OCI-LY1 (cell line): ENCODE results near the gene PPP2R2D.

Experiments
- H2AFZ ChIP-seq: fragments of 200-600 bp; sonication (generic), shearing (Covaris generic); 2 replicates; pipeline ENCODE4 v1.6.0; 2014; ENCODE audit warnings: antibody characterized with exemption, mild to moderate bottlenecking, low read length
- H3F3A ChIP-seq: fragments of 200-600 bp; sonication (generic), shearing (Covaris generic); 2 replicates; pipeline ENCODE4 v1.6.0; 2014; ENCODE audit warnings: mild to moderate bottlenecking, antibody characterized with exemption, low read length, moderate library complexity; ENCODE audit not compliant: insufficient read depth
- H3K27ac ChIP-seq: fragments of 200-600 bp; sonication (generic); 2 replicates; pipeline ENCODE4 v1.5.1; 2014; ENCODE audit warnings: low read length, mixed run types, mild to moderate bottlenecking, low read depth; ENCODE audit not compliant: poor library complexity, severe bottlenecking
- H3K27me3 ChIP-seq: fragments of 200-600 bp; sonication (generic); 2 replicates; pipeline ENCODE4 v1.6.0; 2014; ENCODE audit warnings: antibody characterized with exemption, mild to moderate bottlenecking, low read length, moderate library complexity; ENCODE audit not compliant: insufficient read depth
- H3K36me3 ChIP-seq: fragments of 200-600 bp; sonication (generic); 2 replicates; pipeline ENCODE4 v1.6.1; 2014; ENCODE audit warnings: mild to moderate bottlenecking, antibody characterized with exemption, low read length, moderate library complexity, mixed read lengths; ENCODE audit not compliant: insufficient read depth
- H3K4me1 ChIP-seq: fragments of 200-600 bp; sonication (generic); 2 replicates; pipeline ENCODE4 v1.5.1; 2014; ENCODE audit warnings: mild to moderate bottlenecking, low read length, moderate library complexity; ENCODE audit not compliant: insufficient read depth, severe bottlenecking
- H3K4me2 ChIP-seq: fragments of 200-600 bp; sonication (generic), shearing (Covaris generic); 2 replicates; pipeline ENCODE4 v1.6.1; 2014; ENCODE audit warnings: low read length
- H3K4me3 ChIP-seq: fragments of 200-600 bp; sonication (generic); 2 replicates; pipeline ENCODE4 v1.5.1; 2014; ENCODE audit warnings: low read length, low read depth, mild to moderate bottlenecking, mixed read lengths; ENCODE audit not compliant: poor library complexity, severe bottlenecking
- H3K79me2 ChIP-seq: fragments of 200-600 bp; shearing (Covaris generic); 2 replicates; pipeline ENCODE4 v1.6.1; 2016; ENCODE audit warnings: mixed run types, low read length, mixed read lengths; ENCODE audit not compliant: insufficient read depth
- H3K9ac ChIP-seq: fragments of 200-600 bp; sonication (generic), shearing (Covaris generic); 2 replicates; pipeline ENCODE4 v1.6.1; 2014; ENCODE audit warnings: mild to moderate bottlenecking, low read length, mixed read lengths
- H3K9me2 ChIP-seq: fragments of 200-600 bp; sonication (generic), shearing (Covaris generic); 2 replicates; pipeline ENCODE4 v1.6.1; 2014; ENCODE audit warnings: low read depth, mild to moderate bottlenecking, low read length, mixed read lengths
- H3K9me3 ChIP-seq: fragments of 200-600 bp; shearing (Covaris generic); 2 replicates; pipeline ENCODE4 v1.6.1; 2014; ENCODE audit warnings: low read length, mixed read lengths
- H4K20me1 ChIP-seq: fragments of 200-600 bp; sonication (generic), shearing (Covaris generic); 2 replicates; pipeline ENCODE4 v1.6.0; 2016; ENCODE audit warnings: mild to moderate bottlenecking, low read length; ENCODE audit not compliant: insufficient read depth
- CTCF ChIP-seq: fragments of 200-600 bp; sonication (generic), shearing (Covaris generic); IDR thresholded peaks from 2 replicates; pipeline ENCODE4 v1.5.1; 2017; ENCODE audit warnings: mild to moderate bottlenecking, antibody characterized with exemption, low read length, moderate library complexity, mixed read lengths
- EZH2 ChIP-seq: fragments of 200-600 bp; sonication (generic), shearing (Covaris generic); IDR thresholded peaks from 2 replicates; pipeline ENCODE4 v1.8.0; 2017; ENCODE audit warnings: borderline replicate concordance, mixed run types, mild to moderate bottlenecking, antibody characterized with exemption, low read length, moderate library complexity, mixed read lengths

The PPP2R2D gene

GRCh38 chr10:131961047-131961776, 60.4 kb downstream of the PPP2R2D start:
- Histone ChIP-seq H3K9me3 (no peaks in the 10 kb centered on the region), H3K4me2 (no peak overlapping the region), H3F3A (no peaks in the 10 kb centered on the region), H2AFZ (no peak overlapping the region), H3K9me2 (no peaks in the 10 kb centered on the region), H3K36me3 (peaks cover 37% of the 10 kb centered on the region), H3K4me1 (no peaks in the 10 kb centered on the region), H3K9ac (no peak overlapping the region), H3K79me2 (no peaks in the 10 kb centered on the region), H3K4me3 (no peak overlapping the region), H3K27ac (no peak overlapping the region), H4K20me1 (no peaks in the 10 kb centered on the region), H3K27me3 (no peaks in the 10 kb centered on the region)
- TF ChIP-seq EZH2: no peak
- TF ChIP-seq CTCF: no peak

GRCh38 chr10:131961777-131962662, 61.2 kb downstream of the PPP2R2D start:
- Histone ChIP-seq H3K36me3 (peaks cover 37% of the 10 kb centered on the region), H3K9me2 (no peaks in the 10 kb centered on the region), H3K27me3 (no peaks in the 10 kb centered on the region), H4K20me1 (no peaks in the 10 kb centered on the region), H3K4me3 (no peak overlapping the region), H3K27ac (no peak overlapping the region), H2AFZ (no peak overlapping the region), H3K79me2 (no peaks in the 10 kb centered on the region), H3F3A (no peaks in the 10 kb centered on the region), H3K4me2 (no peak overlapping the region), H3K9ac (no peak overlapping the region), H3K9me3 (no peaks in the 10 kb centered on the region), H3K4me1 (no peaks in the 10 kb centered on the region)
- TF ChIP-seq CTCF (no peak), EZH2 (no peak)

DNA sequence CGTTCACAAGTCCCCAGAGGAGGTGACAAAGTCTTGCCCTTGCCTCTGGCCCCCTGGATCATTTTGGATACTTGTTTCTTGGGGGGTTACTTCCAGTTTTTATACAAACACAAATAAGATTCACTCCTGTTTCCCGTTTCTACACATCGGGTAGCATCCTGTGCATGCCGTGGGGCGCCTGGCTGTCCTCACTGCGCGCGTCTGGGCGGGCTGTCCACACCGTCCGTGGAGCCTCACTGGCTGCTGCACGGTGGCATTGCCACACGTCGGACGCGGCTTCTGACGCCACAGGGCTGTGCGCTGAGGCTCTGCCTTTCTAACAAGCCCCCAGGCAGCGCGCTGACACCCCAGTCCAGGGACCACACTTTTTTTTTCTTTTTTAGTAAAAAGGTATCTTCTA, 62.5 kb downstream of the PPP2R2D start:
- Histone ChIP-seq H3K27ac (no peak overlapping the region), H3K4me2 (no peak overlapping the region)

More for the DNA sequence above, 62.5 kb downstream of the PPP2R2D start:
- Histone ChIP-seq H3K4me3 (no peak overlapping the region), H2AFZ (no peak overlapping the region), H3K27me3 (no peaks in the 10 kb centered on the region), H4K20me1 (no peaks in the 10 kb centered on the region), H3K4me1 (no peaks in the 10 kb centered on the region), H3K9me3 (no peaks in the 10 kb centered on the region), H3K9me2 (no peaks in the 10 kb centered on the region), H3K79me2 (no peaks in the 10 kb centered on the region), H3K9ac (no peak overlapping the region), H3F3A (no peaks in the 10 kb centered on the region), H3K36me3 (peaks cover 34% of the 10 kb centered on the region)
- TF ChIP-seq EZH2 (no peak), CTCF (no peak)
